Measurements from ENCODE around the gene NMU.
"Not testable (repeated sequence)": the region's sequence is repeated elsewhere in the genome, so short reads cannot be mapped to it uniquely, and the experiment has no call there.

NMU gene

DNA sequence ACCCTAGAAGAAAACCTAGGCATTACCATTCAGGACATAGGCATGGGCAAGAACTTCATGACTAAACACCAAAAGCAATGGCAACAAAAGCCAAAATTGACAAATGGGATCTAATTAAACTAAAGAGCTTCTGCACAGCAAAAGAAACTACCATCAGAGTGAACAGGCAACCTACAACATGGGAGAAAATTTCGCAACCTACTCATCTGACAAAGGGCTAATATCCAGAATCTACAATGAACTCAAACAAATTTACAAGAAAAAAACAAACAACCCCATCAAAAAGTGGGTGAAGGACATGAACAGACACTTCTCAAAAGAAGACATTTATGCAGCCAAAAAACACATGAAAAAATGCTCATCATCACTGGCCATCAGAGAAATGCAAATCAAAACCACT, 12.0 kb downstream of the NMU start:
- DNase-seq (ENCODE audit: low read depth, low spot score) = not testable (repeated sequence)

DNA sequence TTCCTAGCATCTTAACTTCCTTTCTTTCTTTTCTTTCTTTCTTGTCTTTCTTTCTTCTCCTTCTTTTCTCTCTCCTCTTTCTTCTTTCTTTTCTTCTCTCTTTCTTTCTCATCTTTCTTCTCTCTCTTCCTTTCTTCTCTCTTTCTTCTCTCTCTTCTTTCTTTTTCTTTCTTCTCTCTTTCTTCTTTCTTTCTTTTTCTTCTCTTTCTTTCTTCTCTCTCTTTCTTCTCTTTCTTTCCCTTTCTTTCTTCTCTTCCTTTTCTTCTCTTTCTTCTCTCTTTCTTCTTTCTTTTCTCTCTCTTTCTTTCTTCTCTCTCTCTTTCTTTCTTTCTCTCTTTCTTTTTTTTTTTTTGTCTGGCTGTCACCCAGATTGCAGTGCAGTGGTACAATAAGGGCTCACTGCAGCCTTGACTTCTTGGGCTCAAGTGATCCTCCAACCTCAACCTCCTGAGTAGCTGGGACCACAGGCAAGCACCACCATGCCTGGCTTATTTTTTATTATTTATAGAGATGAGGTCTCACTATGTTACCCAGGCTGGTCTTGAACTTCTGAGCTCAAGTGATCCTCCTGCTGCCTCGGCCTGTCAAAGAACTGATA, 17.5 kb downstream of the NMU start:
- no peak for DNase-seq (ENCODE audit: low read depth, low spot score)

DNA sequence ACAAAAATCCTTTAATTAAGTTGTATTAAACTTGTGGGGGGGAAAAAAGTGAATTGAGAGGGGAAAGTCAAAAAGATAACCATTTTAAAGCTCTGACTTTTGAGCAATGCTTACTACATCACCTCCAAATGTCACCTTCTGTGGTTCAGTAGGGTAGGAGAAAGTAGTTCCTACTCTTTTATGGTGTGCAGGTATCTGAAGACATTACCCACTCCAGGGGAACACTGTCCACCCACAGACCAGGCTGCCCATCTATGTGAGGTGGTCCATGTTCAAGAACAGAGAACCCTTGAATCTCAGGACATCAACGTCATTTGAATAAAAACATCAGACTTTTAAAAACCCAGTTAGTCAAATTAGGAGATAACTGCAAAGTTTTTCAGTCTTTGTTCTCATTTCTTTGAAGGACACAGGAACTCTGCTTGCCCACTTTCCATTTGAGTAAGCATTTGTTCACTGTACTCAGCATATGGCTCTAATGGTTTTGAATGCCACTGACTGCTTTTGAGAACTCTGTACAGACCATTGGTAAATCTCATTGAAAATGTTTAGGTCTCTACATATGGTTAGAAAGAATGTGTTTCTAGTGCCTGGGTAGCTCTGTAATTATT, 18.4 kb downstream of the NMU start:
- no peak for DNase-seq (ENCODE audit: low read depth, low spot score)

DNA sequence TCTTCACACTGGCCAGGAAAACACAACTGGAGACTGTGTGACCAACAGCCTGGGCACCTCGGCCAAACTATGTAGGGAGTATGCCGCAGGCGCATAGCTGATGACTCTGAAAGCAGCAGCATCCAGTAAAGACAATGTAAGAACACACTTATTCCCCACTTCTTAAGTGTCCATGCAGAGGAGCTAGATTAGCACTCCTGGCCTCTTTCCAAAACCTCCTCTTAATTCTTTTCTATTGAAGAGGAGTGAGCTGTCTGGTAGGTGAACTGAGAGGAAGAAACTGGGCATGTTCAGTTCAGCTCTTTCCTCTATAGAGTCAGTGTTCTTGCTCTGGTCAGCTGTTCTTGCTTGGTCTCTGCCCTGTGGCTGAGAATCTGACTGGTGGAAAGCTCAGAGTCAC, 21.1 kb downstream of the NMU start:
- no peak for DNase-seq (ENCODE audit: low read depth, low spot score)

DNA sequence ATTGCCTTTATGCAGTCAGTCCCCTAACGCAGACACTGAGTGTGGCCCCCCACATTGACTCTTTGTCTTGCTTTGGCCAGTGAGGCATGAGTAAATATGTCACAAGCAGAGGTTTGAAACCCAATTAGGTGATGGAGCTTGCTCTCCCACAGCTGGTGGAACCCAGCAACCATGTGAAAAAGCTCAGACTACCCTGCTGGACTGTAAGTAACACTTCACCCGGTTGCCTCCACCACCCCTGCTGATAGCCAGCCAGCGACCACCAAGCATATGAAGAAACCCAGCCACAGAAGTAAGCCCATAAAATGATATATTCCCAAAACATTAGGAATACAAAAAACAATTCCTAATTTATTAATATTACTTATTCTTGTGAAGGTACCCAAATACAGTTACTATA, 22.5 kb downstream of the NMU start:
- DNase-seq (ENCODE audit: low read depth, low spot score) = no peak

DNA sequence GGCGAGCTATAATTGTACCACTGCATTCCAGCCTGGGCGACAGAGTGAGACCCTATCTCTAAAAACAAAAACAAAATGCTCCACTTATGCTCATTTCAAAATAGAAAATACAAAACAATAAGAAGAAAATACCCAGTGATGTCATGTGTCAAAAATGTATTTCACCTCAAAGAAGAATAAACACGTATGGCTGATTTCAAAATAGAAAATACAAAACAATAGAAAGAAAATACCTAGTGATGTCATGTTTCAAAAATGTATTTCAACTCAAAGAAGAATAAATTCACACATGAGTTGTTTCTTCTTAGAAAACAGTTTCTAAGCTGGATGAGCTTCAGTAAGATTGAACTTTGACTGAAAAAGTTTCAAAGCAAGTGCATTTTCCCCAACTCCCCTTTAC, 23.8 kb downstream of the NMU start:
- no peak for DNase-seq (ENCODE audit: low read depth, low spot score)

DNA sequence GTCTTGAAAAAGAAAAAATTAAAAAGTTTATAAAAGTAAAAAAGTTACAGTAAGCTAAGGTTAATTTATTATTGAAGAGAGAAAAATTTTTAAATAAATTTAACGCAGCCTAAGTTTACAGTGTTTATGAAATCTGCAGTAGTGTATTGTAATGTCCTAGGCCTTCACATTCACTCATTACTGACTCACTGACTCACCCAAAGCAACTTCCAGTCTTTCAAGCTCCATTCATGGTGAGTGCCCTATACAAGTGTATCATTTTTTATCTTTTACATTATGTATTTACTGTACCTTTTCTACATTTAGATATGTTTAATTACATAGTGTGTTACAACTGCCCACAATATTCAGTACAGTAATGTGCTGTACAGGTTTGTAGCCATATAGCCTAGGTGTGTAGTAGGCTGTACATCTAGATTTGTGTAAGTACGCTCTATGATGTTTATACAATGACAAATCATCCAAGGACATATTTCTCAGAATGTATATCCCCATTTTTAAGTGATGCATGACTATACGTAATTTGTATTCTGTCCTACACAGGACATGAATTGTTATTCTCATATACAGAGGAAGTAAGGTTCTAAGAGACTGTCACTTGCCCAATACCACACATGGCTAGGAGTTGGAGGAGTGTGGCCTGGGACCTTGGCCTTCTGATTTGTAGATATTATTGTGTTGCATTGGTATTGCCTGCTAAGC, 24.6 kb downstream of the NMU start:
- no peak for DNase-seq (ENCODE audit: low read depth, low spot score)

DNA sequence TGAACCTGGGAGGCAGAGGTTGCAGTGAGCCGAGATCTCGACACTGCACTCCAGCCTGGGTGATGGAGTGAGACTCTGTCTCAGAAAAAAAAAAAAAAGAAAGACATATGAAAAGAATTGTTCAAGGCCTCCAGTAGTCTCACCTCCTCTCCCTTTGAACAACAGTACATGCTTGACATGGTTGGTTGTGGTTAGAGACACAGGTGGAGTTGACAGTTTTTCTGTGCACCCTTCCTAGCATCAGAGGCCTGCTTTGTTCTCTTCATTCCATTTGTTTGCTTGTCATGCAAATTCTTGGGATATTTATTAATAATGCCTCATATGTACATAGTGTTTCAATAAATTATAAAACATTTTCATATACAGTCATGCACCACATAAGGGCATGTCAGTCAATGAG, 25.7 kb downstream of the NMU start:
- no peak for DNase-seq (ENCODE audit: low read depth, low spot score)

DNA sequence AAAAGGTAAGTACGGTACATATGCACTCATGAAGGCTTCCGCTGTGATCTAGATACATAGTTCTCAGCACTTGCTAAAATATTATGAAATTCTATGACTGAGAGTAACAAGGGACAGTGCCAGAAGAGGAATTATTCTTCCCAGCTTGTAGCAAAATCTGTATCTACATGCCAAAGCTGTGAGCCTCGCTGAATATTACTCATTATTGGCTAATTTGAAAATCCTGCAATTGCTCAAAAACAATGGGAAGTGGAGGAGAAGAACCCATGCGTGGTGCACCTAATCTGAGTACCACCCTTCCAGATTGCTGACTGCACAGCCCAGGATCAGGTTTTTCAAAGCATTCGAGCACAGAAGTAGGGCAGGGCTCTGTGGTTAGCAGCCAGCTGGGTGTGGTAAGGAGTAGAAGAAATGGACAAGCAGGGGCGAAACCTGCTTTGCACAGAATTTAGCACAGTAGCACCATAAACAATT, 26.7 kb downstream of the NMU start:
- no peak for DNase-seq (ENCODE audit: low read depth, low spot score)

DNA sequence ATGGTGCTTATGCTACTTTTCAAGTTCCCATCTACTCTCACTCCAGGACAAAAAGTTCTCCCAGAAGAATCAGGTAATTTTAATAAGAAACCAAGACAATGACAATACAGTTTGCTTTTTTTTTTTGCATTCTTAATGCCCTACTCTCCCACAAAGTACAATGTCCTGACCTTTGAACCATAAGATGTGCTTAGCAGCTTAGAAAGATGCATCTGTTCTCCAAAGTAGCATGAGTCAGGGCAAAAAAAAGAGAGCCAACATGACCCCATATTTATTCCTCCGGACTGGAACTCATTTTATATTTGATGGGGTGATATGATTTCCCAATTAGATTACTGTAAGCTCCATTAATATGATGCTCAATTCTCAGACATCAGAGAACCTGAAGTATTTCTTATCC, 27.5 kb downstream of the NMU start:
- no peak for DNase-seq (ENCODE audit: low read depth, low spot score)

DNA sequence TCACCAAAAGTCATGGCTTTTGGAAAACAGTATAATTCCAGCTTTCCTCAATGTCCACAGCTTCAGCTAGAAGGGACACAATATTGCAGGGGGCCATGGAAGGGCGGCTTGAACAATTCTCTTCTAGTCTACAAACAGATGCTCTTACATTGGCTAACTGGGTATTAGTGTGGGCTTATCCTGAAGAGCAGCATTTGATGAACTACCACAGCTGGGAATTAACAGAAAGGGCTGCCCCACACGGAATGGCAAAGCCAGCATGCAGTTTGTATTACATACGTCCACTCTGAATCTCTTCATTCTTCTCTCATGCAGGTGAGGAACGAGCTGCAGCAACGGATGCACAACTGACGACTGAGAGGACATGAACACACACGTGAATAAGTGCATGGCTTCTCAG, 31.1 kb downstream of the NMU start:
- no peak for DNase-seq (ENCODE audit: low read depth, low spot score)

DNA sequence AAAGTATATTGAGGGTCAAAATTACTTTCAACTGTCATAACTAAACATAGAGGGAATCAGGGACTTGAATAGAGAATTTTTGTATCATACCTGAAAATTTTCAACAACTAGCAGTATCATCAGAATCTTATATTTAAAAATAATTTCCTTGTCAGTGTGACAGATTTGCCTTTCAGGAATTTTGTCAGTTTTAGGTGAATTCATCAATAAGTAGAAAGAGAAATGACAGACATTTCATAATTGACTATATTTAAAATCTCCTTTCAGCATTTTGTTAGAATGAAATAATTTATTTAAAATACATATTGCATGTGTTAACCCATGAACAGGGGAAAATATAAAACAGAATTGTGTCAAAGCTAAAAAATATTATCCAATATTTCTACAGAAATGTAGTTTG, 35.5 kb downstream of the NMU start:
- DNase-seq (ENCODE audit: low read depth, low spot score) = no peak

DNA sequence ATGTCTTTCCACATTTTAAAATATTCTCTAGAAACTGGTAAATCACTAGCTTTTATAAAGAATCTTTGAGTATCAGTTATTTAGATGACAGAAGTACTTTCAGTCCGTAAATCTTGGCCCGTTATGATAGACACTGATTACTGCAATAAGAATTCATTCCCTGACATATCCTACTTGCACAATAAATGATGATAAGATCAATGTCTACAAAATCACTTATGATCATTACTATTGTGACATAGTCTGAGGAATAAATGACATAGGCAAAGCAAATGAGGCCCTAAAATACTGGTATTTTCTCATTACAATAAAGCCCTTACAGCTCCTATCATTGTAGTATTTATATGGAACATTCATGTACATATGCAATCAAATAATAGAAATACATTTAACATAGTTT, 37.5 kb downstream of the NMU start:
- DNase-seq (ENCODE audit: low read depth, low spot score) = no peak

DNA sequence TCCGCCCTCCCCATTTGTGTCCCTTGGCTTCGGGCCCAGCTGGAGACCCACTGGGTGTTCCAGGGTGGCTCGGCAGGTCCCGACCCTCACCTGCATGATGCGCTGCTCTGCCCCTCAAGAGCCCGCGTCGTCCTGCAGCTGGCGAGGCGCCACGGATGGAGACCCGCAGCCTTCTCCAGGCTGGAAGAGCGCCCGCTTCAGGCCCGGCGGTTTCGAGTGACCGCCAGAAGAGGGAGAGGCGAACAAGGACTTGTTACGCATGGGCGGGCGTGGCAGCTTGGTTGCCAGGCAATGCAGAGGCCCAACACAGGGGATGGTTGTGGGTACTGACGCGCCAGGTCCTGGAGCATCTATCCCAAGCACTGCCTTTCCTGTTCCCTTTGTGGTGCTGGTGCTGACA, 44.1 kb downstream of the NMU start, which contains the start of gene PDCL2:
Gene PDCL2 (minus strand): TSS at position 232 of the 400 bp plus-strand sequence. CDS start 136 bp downstream, at position 96.
- no peak for DNase-seq (ENCODE audit: low read depth, low spot score)

DNA sequence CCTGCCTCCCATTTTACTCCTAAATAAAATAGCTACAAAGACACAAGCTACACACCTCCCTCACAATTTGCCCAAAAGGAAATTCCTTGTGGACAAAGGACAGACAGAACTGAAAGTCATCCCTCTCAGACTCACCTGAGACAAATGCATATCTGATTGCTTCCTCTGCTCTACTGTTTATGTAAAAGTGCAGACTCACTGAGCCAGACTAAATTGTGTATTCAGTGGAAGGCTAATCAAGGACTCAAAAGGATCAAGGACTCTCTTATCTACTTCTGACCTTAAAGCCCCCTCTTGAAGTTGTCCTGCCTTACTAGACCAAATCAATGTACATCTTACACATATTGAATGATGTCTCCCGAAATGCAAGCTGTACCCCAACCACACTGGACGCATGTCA, 47.9 kb downstream of the NMU start:
- no peak for DNase-seq (ENCODE audit: low read depth, low spot score)

DNA sequence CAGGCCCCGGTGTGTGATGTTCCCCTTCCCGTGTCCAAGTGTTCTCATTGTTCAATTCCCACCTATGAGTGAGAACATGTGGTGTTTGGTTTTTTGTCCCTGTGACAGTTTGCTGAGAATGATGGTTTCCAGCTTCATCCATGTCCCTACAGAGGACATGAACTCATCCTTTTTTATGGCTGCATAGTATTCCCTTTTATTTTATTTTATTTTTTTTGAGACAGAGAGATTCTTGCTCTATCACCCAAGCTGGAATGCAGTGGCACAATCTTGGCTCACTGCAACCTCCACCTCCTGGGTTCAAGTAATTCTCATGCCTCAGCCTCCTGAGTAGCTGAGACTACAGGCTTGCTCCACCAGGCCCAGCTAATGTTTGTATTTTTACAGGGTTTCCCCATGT, 53.3 kb downstream of the NMU start:
- not testable (repeated sequence) for DNase-seq (ENCODE audit: low read depth, low spot score)

DNA sequence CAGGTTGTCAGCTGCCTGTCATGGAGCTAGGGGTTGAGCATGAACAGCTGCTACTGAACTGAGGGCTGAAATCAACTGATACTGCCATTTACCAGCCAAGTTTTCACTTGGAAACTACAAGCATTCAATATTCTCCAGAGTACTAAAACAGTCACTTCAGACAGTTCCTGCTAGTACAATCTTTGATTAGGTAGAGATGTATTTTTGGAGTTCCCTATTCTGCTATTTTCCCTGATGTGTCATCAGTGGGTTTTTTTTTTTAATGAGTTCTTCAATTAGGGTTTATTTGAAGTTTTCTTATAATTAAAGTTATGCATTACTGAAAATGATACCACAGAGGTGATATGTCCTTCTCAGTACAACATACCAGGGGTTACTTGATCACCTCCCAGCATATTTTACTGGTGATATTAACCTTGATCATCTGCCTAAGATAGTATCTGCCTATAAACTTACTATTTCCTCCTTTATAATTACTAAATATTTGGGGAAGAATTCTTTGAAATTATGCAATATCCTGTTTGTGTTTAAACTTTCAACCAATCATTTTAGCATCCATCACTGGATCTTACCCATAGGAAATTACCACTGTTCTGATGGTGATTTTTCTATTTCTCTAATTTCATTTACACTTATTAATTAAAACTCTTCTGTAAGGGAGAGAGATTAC, 57.6 kb downstream of the NMU start:
- no peak for DNase-seq (ENCODE audit: low read depth, low spot score)

DNA sequence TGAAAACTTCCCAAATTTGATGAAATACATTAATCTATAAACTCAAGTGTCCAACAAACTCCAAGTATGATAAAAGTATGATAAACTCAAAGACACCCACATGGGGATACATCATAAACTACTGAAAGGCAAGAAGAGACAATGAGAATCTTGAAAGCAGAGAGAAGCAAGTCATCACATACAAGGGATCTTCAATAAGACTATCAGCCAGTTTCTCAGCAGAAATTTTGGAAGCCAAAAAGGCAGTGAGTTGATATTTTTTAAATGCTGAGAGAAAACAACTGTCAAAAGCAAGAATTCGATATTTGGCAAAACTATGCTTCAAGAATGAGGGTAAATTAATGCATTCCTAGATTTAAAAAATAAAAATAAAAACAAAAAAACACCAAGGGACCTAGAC, 60.6 kb downstream of the NMU start:
- DNase-seq (ENCODE audit: low read depth, low spot score) = no peak

DNA sequence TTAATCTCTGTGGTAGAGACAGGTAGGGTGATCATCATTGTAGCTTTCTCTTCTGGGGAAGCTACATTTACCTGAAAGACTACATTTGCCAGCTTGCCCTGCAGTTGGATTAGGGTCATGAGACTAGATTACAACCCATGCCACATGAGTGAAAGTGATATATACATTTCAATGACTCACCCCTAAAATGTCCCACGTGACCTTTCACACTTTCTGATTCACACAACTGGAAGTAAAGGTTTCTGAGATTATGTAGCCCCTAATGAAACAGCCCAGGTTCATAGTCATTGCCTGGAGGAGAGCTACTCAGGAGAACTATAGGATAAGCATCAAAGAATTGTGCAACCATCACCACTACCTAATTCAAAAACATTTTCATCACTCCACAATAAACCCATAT, 61.8 kb downstream of the NMU start:
- no peak for DNase-seq (ENCODE audit: low read depth, low spot score)

DNA sequence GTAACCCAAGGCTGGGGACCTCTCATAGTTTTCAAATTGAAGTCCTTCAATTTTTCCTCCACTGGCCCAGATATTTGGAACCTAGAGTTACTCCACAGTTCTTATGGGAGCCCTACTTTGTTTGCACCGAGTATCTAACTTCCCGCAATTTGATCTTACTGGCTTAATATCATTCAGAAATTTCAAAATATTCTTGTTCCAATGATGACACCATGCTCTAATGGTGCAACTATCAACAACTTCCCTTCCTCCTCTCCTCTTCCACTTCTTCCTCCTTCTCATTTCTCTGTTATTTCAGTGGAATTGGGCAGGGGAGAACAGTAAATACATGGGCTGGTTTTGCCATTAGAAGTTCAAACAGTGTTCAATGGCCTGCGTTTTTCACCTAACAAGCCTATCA, 64.3 kb downstream of the NMU start:
- no peak for DNase-seq (ENCODE audit: low read depth, low spot score)

DNA sequence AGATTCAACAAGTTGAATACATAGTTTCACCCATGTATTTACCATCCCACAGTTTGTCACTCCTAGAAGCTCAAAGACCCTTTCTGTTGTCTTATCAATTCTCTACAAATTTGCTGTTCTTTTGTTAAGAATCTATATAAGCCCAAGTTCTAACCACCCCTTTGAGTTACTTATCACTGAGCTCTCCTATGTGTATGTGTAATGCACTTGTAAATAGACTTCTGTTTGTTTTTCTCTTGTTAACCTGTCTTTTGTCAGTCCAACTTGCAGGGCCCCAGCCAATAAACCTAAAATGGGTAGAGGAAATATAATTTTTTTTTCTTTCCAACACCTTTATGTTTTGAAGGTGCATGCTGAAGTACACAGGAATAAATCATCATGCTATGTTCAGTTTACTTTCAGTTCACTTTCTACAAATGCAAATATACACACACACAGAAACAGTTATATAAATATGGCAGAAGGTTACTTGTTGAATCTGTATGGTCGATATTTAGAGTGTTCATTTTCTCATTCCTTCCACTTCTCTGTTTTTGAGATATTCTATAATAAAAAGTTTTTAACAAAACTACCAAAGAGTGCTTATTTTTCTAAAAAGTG, 67.1 kb downstream of the NMU start:
- DNase-seq (ENCODE audit: low read depth, low spot score) = no peak

DNA sequence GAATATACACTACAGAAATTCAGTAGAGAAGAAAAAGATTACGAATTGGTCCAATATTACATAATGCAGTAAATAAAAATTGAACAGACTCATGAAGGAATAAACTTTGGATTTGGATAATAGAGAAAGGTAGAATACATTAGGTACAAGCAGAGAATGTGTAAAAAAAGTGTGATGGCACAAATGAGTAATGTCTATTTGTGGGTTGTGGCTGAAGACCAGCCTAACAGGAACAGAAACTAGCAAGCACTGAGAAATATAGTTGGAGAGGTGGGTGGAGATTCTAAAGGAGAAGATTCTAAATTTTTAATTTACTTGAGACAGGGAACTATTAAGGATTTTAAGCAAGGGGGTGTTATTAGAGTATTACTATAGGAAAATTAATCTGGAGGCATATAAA, 74.2 kb downstream of the NMU start:
- no peak for DNase-seq (ENCODE audit: low read depth, low spot score)

Measured in iPS DF 19.7 (cell line).